ENCODE data around the gene FGF14.

Gene FGF14

DNA sequence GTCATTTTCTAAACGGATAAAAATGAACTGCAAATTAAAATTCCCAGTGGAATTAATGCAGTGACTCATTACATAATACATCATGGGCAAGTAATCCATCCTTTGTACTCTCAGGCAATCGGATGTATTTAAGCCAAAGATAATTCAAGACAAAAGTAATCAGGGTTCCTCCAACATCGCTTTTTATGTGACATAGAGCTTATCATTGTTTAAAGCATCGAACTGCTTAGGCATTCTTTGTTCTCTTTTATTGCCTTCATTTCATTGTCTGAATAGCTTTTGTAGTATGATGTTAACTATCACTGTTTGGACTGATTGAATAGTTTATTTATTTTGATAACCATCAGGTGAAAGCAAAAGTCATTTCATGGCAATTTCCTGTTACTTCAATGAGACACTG lies 740.0 kb downstream of the FGF14 start:
- no peak for DNase-seq (ENCODE audit: low read depth in 2 of 2)
